CD4-positive, alpha-beta T cell (primary cell): ENCODE results near the gene EPHB1. TPM values are rescaled to one million over a fixed set of nuclear protein-coding genes. Genes with fewer than 3 reads are reported as not detected.
"Not testable (repeated sequence)": the region's sequence is repeated elsewhere in the genome, so short reads cannot be mapped to it uniquely, and the experiment has no call there.

Experiments used
- ATAC-seq: fragments of 200-7000 bp; cut with Tn5 transposase; one replicate; pipeline ENCODE4 v1.10.0; 2022; ENCODE audit warnings: mild to moderate bottlenecking; ENCODE audit not compliant: poor library complexity
- CTCF ChIA-PET: fragments of 350-600 bp; sonication (Branson Sonifier 250); formaldehyde crosslinking; loops from one replicate; lab custom pipeline; 2021; ENCODE audit warnings: antibody characterized with exemption, inconsistent platforms; lab: Charles Lee
- POLR2A ChIA-PET: fragments of 350-600 bp; sonication (Branson Sonifier 250); formaldehyde crosslinking; loops from one replicate; lab custom pipeline; 2021; ENCODE audit warnings: antibody characterized with exemption, inconsistent platforms; lab: Charles Lee
- DNase-seq, 14 experiments: peaks; one replicate each; pipeline ENCODE4 v3.0.0-alpha.2; 2013 to 2020; ENCODE audit warnings: mixed read lengths in 2 of 14
- H3K27ac ChIP-seq, 2 donors: one replicate each; pipeline versions ENCODE4 v1.5.1 to v1.7.0; 2013; ENCODE audit warnings: low read length in 2 of 2, low read depth in 1 of 2, mild to moderate bottlenecking in 1 of 2
- H3K27me3 ChIP-seq, 2 experiments: 1 replicate in 1 of 2; 2 replicates in 1 of 2; pipeline versions ENCODE4 v1.6.1 to v1.7.0; 2013; ENCODE audit warnings: low read length in 2 of 2, control low read depth in 1 of 2, mild to moderate bottlenecking in 1 of 2, moderate library complexity in 1 of 2; ENCODE audit not compliant: insufficient read depth in 2 of 2, control insufficient read depth in 1 of 2
- H3K36me3 ChIP-seq: one replicate; pipeline ENCODE4 v1.6.1; 2013; ENCODE audit warnings: low read length, control low read depth; ENCODE audit not compliant: insufficient read depth
- H3K4me1 ChIP-seq: one replicate; pipeline ENCODE4 v1.6.1; 2013; ENCODE audit warnings: low read length, control low read depth; ENCODE audit not compliant: insufficient read depth
- H3K4me3 ChIP-seq: one replicate; pipeline ENCODE4 v1.5.1; 2013; ENCODE audit warnings: mild to moderate bottlenecking, low read length, moderate library complexity
- H3K9me3 ChIP-seq, 2 experiments: 1 replicate in 1 of 2; 2 replicates in 1 of 2; pipeline versions ENCODE4 v1.6.1 to v1.7.0; 2013; ENCODE audit warnings: low read length in 2 of 2, mild to moderate bottlenecking in 2 of 2, control low read depth in 1 of 2, moderate library complexity in 1 of 2; ENCODE audit not compliant: control insufficient read depth in 1 of 2, insufficient read depth in 1 of 2
- H3K27ac Mint-ChIP-seq: one replicate; pipeline ENCODE4 v1.8.0; 2020; ENCODE audit warnings: mixed read lengths
- H3K27me3 Mint-ChIP-seq: one replicate; pipeline ENCODE4 v1.8.0; 2021; ENCODE audit warnings: mixed read lengths
- H3K36me3 Mint-ChIP-seq: one replicate; pipeline ENCODE4 v1.8.0; 2021; ENCODE audit warnings: low read depth, mixed read lengths
- H3K4me1 Mint-ChIP-seq: one replicate; pipeline ENCODE4 v1.8.0; 2021; ENCODE audit warnings: low read depth, mixed read lengths
- H3K4me3 Mint-ChIP-seq: one replicate; pipeline ENCODE4 v1.8.0; 2020; ENCODE audit warnings: mild to moderate bottlenecking, mixed read lengths
- H3K9me3 Mint-ChIP-seq: one replicate; pipeline ENCODE4 v1.8.0; 2020; ENCODE audit warnings: mixed read lengths
- intact Hi-C, 2 experiments: fragments of 100-400 bp; cut with DNase I in 1 of 2; cut with micrococcal nuclease in 1 of 2; formaldehyde crosslinking; loops; one replicate each; pipeline versions ENCODE4 v1.15.1 to v1.9.0; 2023 to 2025; cut with DNase I, micrococcal nuclease
- total RNA-seq, 174 experiments: library from RNA in 2 of 174; stranded (reverse) in 2 of 174; gene quantifications; one replicate each; pipeline ENCODE4 v1.2.3 and lab custom pipeline; 2021 to 2026
- TF ChIP-seq, protein P1 (sequence below): fragments of 200-600 bp; IDR thresholded peaks from one replicate; pipeline ENCODE4 v1.8.0; 2022; ENCODE audit warnings: antibody characterized with exemption, mild to moderate bottlenecking

EPHB1 gene
- total RNA-seq, 2 experiments from 2014 or later = 0.08 to 0.49 TPM

DNA sequence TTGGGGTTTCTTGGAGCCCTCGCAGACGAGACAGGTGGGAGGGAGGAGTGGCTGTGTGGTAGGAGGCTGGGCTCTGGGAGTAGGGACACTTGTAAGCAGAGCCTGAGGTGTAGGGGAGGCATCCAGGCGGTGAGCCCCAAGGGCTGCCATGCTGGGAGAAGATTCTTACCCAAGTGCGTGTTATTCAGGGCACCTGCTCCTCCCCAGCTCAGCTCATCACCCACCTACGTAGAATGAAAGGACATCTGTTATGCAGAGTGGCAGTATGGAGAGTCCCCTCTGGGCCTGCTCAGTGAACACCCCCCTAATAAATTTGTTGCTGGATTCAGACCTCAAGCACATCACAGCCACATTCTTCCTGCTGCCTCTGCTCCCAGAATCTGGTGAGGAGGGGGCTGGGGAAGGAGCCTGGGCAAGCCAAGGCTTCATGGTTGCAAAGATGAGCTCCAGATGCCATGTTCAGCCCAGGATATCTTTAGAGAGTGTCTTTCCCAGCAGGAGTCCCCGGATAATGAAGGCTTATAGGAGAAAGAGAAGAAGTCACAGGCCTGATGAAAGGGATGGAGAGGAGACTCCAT is 261.8 kb downstream of the EPHB1 start:
- Histone ChIP-seq H3K4me1 (no peaks in the 10 kb centered on the region), H3K36me3 (no peaks in the 10 kb centered on the region), H3K27ac (no peak overlapping the region), H3K27me3 (no peaks in the 10 kb centered on the region), H3K4me3 (no peak overlapping the region), H3K9me3 (peaks cover 0 to 9% of the 10 kb centered on the region in 2 experiments)
- CTCF ChIA-PET = no interaction called here
- no peak for DNase-seq
- Mint-ChIP-seq H3K27ac (no peak overlapping the region), H3K36me3 (no peaks in the 10 kb centered on the region), H3K27me3 (no peaks in the 10 kb centered on the region), H3K9me3 (peaks cover 4% of the 10 kb centered on the region), H3K4me3 (no peak overlapping the region), H3K4me1 (no peaks in the 10 kb centered on the region)
- no peak for ATAC-seq
- TF ChIP-seq, protein P1, sequence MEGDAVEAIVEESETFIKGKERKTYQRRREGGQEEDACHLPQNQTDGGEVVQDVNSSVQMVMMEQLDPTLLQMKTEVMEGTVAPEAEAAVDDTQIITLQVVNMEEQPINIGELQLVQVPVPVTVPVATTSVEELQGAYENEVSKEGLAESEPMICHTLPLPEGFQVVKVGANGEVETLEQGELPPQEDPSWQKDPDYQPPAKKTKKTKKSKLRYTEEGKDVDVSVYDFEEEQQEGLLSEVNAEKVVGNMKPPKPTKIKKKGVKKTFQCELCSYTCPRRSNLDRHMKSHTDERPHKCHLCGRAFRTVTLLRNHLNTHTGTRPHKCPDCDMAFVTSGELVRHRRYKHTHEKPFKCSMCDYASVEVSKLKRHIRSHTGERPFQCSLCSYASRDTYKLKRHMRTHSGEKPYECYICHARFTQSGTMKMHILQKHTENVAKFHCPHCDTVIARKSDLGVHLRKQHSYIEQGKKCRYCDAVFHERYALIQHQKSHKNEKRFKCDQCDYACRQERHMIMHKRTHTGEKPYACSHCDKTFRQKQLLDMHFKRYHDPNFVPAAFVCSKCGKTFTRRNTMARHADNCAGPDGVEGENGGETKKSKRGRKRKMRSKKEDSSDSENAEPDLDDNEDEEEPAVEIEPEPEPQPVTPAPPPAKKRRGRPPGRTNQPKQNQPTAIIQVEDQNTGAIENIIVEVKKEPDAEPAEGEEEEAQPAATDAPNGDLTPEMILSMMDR = no peak
- intact Hi-C loops = no loop called here
- POLR2A ChIA-PET = no interaction called here

DNA sequence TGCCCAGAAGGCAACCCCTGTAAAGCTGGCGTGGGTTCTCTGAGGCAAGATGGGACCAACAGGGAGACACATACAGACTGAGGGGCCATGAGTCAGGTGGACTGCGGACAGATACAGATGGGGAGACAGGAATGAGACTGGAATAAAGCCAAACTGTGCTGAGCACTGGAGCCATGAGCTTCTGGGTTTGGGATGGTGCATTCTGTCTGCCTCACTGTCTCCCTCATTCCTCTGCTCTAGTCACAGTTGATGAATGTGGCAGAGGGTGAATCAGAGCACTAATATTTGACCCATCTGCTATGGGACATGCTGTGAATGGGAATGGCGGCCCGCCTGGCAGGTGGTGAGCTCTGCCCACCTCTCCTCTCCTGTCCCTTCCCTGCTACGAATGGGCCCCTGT is 262.9 kb downstream of the EPHB1 start:
- no peak for ATAC-seq
- Mint-ChIP-seq H3K4me1 (no peaks in the 10 kb centered on the region), H3K27me3 (no peaks in the 10 kb centered on the region), H3K9me3 (peaks cover 10% of the 10 kb centered on the region), H3K36me3 (no peaks in the 10 kb centered on the region), H3K27ac (no peak overlapping the region), H3K4me3 (no peak overlapping the region)
- no peak for DNase-seq
- TF ChIP-seq, protein P1 = no peak
- no peak overlapping the region for H3K4me3 ChIP-seq
- POLR2A ChIA-PET = no interaction called here
- peaks cover 0 to 9% of the 10 kb centered on the region in 2 experiments for H3K9me3 ChIP-seq
- no peaks in the 10 kb centered on the region for H3K36me3 ChIP-seq
- intact Hi-C loops = no loop called here
- CTCF ChIA-PET = no interaction called here
- H3K27me3 ChIP-seq = no peaks in the 10 kb centered on the region
- H3K4me1 ChIP-seq = no peaks in the 10 kb centered on the region
- H3K27ac ChIP-seq = no peak overlapping the region

DNA sequence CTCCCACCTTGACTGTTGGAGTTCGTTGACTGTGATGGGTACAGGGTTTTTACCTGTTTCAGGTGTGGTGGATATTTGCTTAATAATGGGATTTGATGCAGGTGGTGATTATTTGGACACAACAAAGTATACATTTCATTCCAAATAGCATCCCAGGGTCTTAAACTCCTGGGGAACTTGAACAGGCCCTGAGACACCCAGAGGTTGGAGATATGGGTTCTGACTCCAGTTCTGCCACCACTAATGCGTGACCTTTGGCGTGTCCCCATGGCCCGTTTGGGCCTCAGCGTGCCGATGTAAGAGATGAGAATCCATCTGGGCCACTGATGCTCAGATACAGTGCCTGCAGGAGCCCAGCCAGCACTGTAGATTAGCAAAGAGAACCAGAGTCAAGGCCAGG is 264.5 kb downstream of the EPHB1 start:
- H3K4me1 ChIP-seq = no peaks in the 10 kb centered on the region
- DNase-seq = no peak
- H3K9me3 ChIP-seq = peaks cover 0 to 9% of the 10 kb centered on the region in 2 experiments
- POLR2A ChIA-PET = no interaction called here
- Mint-ChIP-seq H3K4me3 (no peak overlapping the region), H3K27ac (no peak overlapping the region), H3K27me3 (no peaks in the 10 kb centered on the region), H3K4me1 (no peaks in the 10 kb centered on the region), H3K9me3 (peaks cover 16% of the 10 kb centered on the region), H3K36me3 (no peaks in the 10 kb centered on the region)
- no peaks in the 10 kb centered on the region for H3K27me3 ChIP-seq
- TF ChIP-seq, protein P1 = no peak
- no peaks in the 10 kb centered on the region for H3K36me3 ChIP-seq
- H3K4me3 ChIP-seq = no peak overlapping the region
- intact Hi-C loops = no loop called here
- CTCF ChIA-PET = no interaction called here
- H3K27ac ChIP-seq = no peak overlapping the region
- ATAC-seq = no peak

DNA sequence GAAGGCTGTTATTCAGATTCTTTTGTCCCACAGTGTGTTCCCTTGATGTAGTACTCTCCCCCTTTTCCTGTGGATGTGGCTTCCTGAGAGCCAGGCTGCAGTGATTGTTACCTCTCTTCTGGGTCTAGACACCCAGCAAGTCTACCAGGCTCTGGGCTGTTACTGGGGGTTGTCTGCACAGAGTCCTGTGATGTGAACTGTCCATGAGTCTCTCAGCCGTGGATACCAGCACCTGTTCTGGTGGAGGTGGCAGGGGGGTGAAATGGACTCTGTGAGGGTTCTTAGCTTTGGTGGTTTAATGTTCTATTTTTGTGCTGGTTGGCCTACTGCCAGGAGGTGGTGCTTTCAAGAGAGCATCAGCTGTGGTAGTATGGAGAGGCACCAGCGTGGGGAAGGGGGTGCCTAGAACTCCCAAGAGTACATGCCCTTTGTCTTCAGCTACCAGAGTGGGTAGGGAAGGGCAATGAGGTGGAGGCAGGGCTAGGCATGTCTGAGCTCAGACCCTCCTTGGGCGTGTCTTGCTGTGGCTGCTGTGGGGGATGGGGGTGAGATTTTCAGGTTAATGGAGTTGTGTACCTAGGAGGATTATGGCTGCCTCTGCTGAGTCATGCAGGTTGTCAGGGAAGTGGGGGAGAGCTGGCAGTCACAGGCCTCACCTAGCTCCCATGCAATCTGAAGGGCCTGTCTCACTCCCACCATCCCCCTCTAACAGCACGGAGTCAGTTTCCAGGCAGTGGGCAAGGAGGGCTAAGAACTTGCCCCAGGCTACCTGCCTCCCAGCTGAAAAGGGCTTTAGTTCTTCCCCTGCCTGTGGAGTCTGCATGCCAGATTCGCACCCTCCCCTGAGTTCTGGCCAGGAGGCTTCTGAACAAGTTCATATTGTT is 272.0 kb downstream of the EPHB1 start:
- intact Hi-C loops, H3K4me3 ChIP-seq, H3K27me3 ChIP-seq, H3K36me3 Mint-ChIP-seq, H3K27ac Mint-ChIP-seq, POLR2A ChIA-PET, H3K4me1 Mint-ChIP-seq, H3K27me3 Mint-ChIP-seq, DNase-seq, ATAC-seq, H3K27ac ChIP-seq, H3K4me3 Mint-ChIP-seq, H3K4me1 ChIP-seq, H3K36me3 ChIP-seq, CTCF ChIA-PET, H3K9me3 ChIP-seq: not testable (repeated sequence)
- peaks cover 21% of the 10 kb centered on the region for H3K9me3 Mint-ChIP-seq
